ENCODE measurements around the gene RCOR1.

- no peak for TF ChIP-seq CTCF (IDR thresholded peaks at IDR 0.05)
- TF ChIP-seq POLR2A (IDR thresholded peaks at IDR 0.05), result no peak
Observed at GRCh38 chr14:102665621-102666020, 73.2 kb downstream of the RCOR1 start.
